ENCODE measurements around the gene PAPPA.

Gene PAPPA

GRCh38 chr9:116153765-116154333 is at the start of gene PAPPA:
PAPPA (plus strand) TSS chr9:116153791; CDS start chr9:116154173, 382 bp downstream.
- DNase-seq = no peak

- no peak for DNase-seq
These were observed 49.4 kb upstream of the PAPPA start for GRCh38 chr9:116103976-116104820.

- no peak for DNase-seq
These were observed 41.4 kb upstream of the PAPPA start for GRCh38 chr9:116112236-116112635.

- no peak for DNase-seq
These were observed 37.7 kb upstream of the PAPPA start for GRCh38 chr9:116115761-116116353.

GRCh38 chr9:116116393-116116792 is 37.2 kb upstream of the PAPPA start:
- DNase-seq = no peak

- no peak for DNase-seq
These were observed 30.4 kb upstream of the PAPPA start for GRCh38 chr9:116123171-116123570.

- no peak for DNase-seq
These were observed 29.0 kb upstream of the PAPPA start for GRCh38 chr9:116124472-116125040.

- no peak for DNase-seq
These were observed 20.4 kb upstream of the PAPPA start for GRCh38 chr9:116133163-116133562.

- DNase-seq = no peak
These were observed 18.6 kb upstream of the PAPPA start for GRCh38 chr9:116134975-116135374.

- no peak for DNase-seq
These were observed 16.6 kb upstream of the PAPPA start for GRCh38 chr9:116137010-116137409.

GRCh38 chr9:116137581-116137980 is 16.0 kb upstream of the PAPPA start:
- no peak for DNase-seq

GRCh38 chr9:116141864-116142561 is 11.6 kb upstream of the PAPPA start:
- no peak for DNase-seq

GRCh38 chr9:116142706-116143492 is 10.7 kb upstream of the PAPPA start:
- no peak for DNase-seq

- DNase-seq = no peak
These were observed 9.6 kb upstream of the PAPPA start for GRCh38 chr9:116144038-116144437.

- no peak for DNase-seq
These were observed 9.0 kb upstream of the PAPPA start for GRCh38 chr9:116144555-116144954.

- DNase-seq = no peak
These were observed 8.6 kb upstream of the PAPPA start for GRCh38 chr9:116145036-116145435.

- no peak for DNase-seq
These were observed 5.8 kb upstream of the PAPPA start for GRCh38 chr9:116147821-116148220.

- DNase-seq = no peak
These were observed 3.7 kb upstream of the PAPPA start for GRCh38 chr9:116149844-116150243.

- no peak for DNase-seq
These were observed 2.4 kb upstream of the PAPPA start for GRCh38 chr9:116151199-116151598.

- no peak for DNase-seq
These were observed 1.6 kb upstream of the PAPPA start for GRCh38 chr9:116151966-116152381.

GRCh38 chr9:116152390-116152789 is 1.2 kb upstream of the PAPPA start:
- DNase-seq = no peak

Measured in activated T-cell treated with anti-CD3 and anti-CD28 coated beads, Interleukin-2, amount 50 U/mL, for 1 hour (primary cell).